Activated CD4-positive, alpha-beta T cell treated with anti-CD3 and anti-CD28 coated beads, Interleukin-2, amount 50 U/mL, for 16 hours (primary cell): Measurements from ENCODE around the gene USF2.
"Not testable (repeated sequence)": the region's sequence is repeated elsewhere in the genome, so short reads cannot be mapped to it uniquely, and the experiment has no call there.

Experiments
- DNase-seq: peaks from one replicate; pipeline ENCODE4 v3.0.0-alpha.2; 2020

USF2 gene

DNA sequence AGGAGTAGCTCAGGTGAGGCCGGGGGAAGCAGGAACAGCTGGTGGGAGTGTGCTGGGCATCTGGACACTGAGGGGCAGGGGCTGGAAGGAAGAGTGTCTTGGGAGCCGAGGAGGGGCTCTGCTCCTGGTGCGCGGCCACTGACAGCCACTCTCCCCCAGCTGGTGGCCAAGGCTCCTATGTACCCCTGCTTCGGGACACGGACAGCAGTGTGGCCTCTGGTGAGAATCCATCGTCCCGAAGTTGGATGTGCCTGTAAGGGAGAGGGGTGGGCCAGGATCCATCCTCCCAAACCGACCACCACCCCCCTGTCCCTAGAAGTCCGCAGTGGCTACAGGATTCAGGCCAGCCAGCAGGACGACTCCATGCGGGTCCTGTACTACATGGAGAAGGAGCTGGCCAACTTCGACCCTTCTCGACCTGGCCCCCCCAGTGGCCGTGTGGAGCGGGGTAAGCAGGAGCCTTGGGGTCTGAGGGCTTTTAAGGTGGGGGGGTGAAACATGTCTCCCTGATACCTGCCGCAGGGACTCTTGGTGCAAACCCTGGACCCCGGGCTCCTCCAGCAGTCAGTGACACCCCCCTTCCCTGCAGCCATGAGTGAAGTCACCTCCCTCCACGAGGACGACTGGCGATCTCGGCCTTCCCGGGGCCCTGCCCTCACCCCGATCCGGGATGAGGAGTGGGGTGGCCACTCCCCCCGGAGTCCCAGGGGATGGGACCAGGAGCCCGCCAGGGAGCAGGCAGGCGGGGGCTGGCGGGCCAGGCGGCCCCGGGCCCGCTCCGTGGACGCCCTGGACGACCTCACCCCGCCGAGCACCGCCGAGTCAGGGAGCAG lies 2.0 kb upstream of the USF2 start:
- DNase-seq, result no peak

DNA sequence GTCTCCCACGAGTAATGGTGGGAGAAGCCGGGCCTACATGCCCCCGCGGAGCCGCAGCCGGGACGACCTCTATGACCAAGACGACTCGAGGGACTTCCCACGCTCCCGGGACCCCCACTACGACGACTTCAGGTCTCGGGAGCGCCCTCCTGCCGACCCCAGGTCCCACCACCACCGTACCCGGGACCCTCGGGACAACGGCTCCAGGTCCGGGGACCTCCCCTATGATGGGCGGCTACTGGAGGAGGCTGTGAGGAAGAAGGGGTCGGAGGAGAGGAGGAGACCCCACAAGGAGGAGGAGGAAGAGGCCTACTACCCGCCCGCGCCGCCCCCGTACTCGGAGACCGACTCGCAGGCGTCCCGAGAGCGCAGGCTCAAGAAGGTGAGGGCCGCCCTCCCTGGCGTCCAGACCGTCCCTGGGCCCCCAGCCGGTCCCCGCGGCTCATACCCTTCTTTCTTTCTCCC lies 1.4 kb upstream of the USF2 start:
- peak; percentile 39 for DNase-seq

- DNase-seq, result peak; percentile 71
Measured at GRCh38 chr19:35267818-35268535, 785 bp upstream of the USF2 start.

- peak; percentile 77 for DNase-seq
Measured at GRCh38 chr19:35269438-35270117, 816 bp downstream of the USF2 start.

DNA sequence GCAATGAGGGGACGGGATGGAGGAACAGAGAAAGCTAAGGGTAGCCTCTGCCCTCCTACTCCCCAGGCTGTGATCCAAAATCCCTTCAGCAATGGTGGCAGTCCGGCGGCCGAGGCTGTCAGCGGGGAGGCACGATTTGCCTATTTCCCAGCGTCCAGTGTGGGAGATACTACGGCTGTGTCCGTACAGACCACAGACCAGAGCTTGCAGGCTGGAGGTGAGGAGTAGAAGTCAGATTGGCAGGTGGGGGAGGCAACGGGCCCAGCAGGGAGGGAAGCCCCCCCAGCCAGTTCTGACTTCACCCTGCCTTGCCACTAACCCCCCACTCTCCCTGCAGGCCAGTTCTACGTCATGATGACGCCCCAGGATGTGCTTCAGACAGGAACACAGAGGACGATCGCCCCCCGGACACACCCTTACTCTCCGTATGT lies 1.6 kb downstream of the USF2 start:
- DNase-seq, result no peak

DNA sequence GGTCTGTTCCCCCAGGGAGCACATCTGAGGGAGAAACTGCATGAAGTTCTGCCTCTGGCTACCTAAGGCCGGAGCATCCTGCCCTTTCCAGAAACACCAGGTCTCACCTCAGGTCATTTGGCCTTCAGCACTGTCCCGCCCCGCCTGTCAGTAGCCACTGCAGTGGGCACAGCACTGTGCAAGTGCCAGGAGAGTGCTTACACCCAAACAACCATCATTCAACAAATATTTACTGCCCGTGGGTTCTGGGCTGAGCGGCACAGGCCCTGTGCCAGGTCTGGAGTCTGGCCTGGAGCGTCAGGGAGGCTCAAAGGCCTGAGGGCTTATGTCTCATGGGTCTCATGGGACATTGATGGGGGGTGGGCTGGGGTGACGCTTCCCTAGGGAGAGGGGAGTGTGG lies 2.8 kb downstream of the USF2 start:
- DNase-seq, result no peak

GRCh38 chr19:35272122-35272719 lies 3.5 kb downstream of the USF2 start:
- DNase-seq, result no peak

- no peak for DNase-seq
Measured at GRCh38 chr19:35272954-35273649, 4.3 kb downstream of the USF2 start.

GRCh38 chr19:35273686-35274259 lies 5.0 kb downstream of the USF2 start:
- no peak for DNase-seq

DNA sequence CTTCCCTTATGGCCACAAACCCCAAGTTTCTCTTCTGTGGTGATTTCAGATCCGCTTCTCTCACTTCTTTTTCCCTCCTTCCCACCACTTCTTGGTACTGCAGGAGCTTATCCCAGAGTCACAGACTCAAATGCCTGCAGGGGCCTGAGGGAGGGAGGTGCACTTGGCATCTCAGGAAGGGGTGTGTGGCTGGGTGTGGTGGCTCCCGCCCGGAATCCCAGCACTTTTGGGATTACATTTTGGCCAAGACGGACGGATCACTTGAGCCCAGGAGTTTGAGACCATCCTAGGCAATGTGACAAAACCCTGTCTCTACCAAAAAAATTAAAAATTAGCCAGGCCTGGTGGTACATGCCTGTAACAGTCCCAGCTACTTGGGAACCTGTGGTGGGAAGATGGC lies 5.6 kb downstream of the USF2 start:
- DNase-seq, result no peak

DNA sequence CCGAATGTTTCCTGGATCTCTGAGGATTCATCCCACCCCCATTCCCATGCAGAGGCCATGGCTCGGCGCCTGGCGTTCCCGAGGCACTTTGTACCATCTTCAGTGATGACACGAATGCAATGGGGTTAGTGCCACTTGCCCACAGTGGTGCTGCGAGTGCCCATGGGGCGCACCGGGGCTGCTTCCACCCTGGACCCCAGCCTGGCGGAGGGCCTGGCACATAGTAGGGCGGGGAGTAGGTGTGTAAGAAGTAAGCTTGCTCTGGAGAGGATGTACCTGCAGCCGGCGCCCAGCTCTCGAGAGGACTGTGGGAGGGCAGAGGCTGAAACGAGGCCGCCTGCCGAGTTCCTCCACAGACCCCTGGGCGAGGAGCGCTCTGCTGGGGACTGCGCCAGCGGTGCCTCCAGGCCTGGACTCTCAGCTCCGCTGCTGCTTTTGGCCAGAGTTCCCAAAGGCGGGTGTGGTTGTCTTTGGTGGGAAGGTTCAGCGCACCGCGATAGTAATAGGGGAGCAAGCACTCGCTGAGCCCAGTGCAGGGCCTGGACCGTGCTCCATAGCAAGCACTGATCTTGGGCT lies 8.0 kb downstream of the USF2 start:
- DNase-seq, result no peak

GRCh38 chr19:35278578-35279284 lies 10.0 kb downstream of the USF2 start:
- DNase-seq, result no peak

DNA sequence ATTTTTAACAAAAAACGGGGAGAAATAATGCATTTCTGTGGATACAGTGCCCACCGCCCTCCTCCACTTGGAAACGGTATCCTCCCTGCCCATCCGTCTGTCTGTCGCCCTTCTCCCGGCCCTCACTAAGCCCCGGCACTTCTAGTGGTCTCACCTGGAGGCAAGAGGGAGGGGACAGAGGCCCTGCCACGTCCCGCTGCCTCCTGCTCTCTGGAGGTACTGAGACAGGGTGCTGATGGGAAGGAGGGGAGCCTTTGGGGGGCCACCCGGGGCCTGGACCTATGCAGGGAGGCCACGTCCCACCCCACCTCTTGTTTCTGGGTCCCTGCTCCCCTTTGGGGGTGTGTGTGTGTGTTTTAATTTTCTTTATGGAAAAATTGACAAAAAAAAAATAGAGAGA lies 10.6 kb downstream of the USF2 start:
- DNase-seq, result no peak

GRCh38 chr19:35279985-35280821 lies 11.4 kb downstream of the USF2 start:
- no peak for DNase-seq

- DNase-seq, result no peak
Measured at GRCh38 chr19:35281303-35281702, 12.5 kb downstream of the USF2 start.

DNA sequence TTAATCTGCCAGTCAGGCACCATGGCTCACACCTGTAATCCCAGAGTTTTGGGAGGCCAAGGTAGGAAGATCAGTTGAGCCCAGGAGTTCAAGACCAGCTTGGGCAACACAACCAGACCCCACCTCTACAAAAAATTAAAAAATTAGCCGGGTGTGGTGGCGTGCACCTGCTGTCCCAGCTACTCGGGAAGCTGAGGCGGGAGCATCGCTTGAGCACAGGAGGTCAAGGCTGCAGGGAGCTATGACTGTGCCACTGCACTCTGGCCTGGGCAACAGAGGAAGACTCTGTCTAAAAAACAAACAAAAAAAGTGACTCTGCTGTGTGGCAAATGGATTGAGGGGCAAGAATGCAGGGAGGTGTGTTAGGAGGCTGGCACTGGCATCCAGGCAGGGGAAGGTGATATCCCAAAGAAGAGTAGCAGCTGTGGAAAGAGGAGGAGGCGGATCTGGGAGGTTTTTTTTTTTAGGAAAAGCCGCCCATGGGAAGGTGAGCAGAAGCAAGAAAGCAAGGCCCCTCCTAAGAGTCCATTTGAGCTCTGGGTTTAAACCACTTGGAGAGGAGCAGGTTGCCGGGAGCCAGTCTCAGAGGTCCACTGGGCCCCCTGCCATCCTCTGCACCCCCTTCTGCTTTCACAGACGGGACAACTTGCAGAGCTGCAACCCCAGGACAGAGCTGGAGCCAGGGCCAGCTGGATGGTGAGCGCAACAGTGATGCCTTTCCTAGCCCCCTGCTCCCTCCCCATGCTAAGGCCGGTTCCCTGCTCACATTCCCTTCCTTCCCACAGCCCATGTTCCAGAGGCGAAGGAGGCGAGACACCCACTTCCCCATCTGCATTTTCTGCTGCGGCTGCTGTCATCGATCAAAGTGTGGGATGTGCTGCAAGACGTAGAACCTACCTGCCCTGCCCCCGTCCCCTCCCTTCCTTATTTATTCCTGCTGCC lies 15.7 kb downstream of the USF2 start:
- no peak for DNase-seq

DNA sequence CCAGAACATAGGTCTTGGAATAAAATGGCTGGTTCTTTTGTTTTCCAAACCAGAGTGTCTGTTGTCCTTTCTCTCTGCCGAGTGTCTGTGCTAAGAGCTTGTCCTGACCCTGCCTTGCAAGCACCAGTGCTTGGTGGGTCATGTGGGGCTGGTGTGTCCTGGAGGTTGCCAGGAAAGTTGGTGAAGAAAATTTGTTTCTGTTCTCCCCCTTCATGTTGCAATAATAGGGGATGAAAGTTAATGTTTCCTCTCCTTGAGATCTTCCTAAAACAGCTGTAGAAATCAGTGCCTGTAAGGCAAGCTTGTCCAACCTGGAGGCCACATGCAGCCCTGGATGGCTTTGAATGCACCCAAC lies 16.3 kb downstream of the USF2 start:
- no peak for DNase-seq

GRCh38 chr19:35285465-35285864 lies 16.7 kb downstream of the USF2 start:
- DNase-seq, result not testable (repeated sequence)

DNA sequence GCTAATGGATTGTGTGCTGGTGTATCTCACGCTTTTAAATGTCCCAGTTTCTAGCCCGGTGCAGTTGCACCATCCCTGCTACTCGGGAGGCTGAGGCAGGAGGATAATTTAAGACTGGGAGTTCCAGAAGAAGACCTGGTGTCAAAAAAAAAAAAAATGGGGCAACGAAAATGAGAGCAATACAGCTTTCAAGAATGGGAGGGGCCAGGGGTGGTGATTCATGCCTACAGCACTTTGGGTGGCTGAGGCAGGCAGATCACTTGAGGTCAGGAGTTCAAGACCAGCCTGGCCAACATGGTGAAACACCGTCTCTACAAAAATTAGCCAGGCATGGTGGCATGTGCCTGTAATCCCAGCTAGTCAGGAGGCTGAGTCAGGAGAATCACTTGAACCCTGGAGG lies 17.3 kb downstream of the USF2 start:
- not testable (repeated sequence) for DNase-seq
